ENCODE data around the gene PROK2. TPM values are rescaled to one million over a fixed set of nuclear protein-coding genes. Genes with fewer than 3 reads are reported as not detected.

Gene PROK2
- polyA plus RNA-seq, 1 donor (not counting 4 experiments of a cell fraction or from before 2014, with no cell fraction given) = not detected

- H3K36me3 ChIP-seq (ENCODE audit: control insufficient read depth in 2 of 2, extremely low read depth in 1 of 2, insufficient read depth in 2 of 2, low read length in 2 of 2) = no peaks in the 10 kb centered on the region
- no peak overlapping the region for H2AFZ ChIP-seq (ENCODE audit: control insufficient read depth, low read length)
- no peaks in the 10 kb centered on the region for H4K20me1 ChIP-seq (ENCODE audit: control insufficient read depth, extremely low read depth, insufficient read depth, low read length)
- no peak overlapping the region for H3K27ac ChIP-seq (ENCODE audit: control insufficient read depth, insufficient read depth, low read length)
- H3K4me3 ChIP-seq (ENCODE audit: control insufficient read depth in 2 of 3, extremely low read depth in 1 of 3, insufficient read depth in 2 of 3, low read depth in 1 of 3, low read length in 3 of 3) = no peak overlapping the region
- dilution Hi-C loops (cut with MboI; ENCODE audit: extremely low pct_ligation_motif_present, low sequenced_read_pairs) = no loop called here
- H3K79me2 ChIP-seq (ENCODE audit: control insufficient read depth, insufficient read depth, low read length) = no peaks in the 10 kb centered on the region
- peaks cover 15% of the 10 kb centered on the region for H3K27me3 ChIP-seq (ENCODE audit: control insufficient read depth, extremely low read depth, insufficient read depth, low read length)
- H3K9ac ChIP-seq (ENCODE audit: control insufficient read depth, extremely low read depth, insufficient read depth, low read length) = no peak overlapping the region
- no peak for FAIRE-seq
- no peaks in the 10 kb centered on the region for H3K9me1 ChIP-seq (ENCODE audit: control insufficient read depth, extremely low read depth, insufficient read depth, low read length)
- H3K4me2 ChIP-seq (ENCODE audit: control insufficient read depth, extremely low read depth, insufficient read depth, low read depth, low read length) = no peak overlapping the region
- H3K9me3 ChIP-seq (ENCODE audit: control insufficient read depth, low read depth, low read length) = no peaks in the 10 kb centered on the region
- no peaks in the 10 kb centered on the region for H3K4me1 ChIP-seq (ENCODE audit: control insufficient read depth, extremely low read depth, insufficient read depth, low read length)
- DNase-seq (ENCODE audit: low read depth, low spot score) = no peak
- TF ChIP-seq EZH2 (IDR thresholded peaks at IDR 0.05; ENCODE audit: low read length) (no peak), CTCF (optimal IDR thresholded peaks at IDR 0.05 in 1 of 3, IDR thresholded peaks at IDR 0.05 in 1 of 3, conservative IDR thresholded peaks at IDR 0.05 in 1 of 3; ENCODE audit: extremely low read depth in 1 of 3, insufficient read depth in 2 of 3, low read length in 3 of 3) (no peak)
Observed at GRCh38 chr3:71800023-71800422, 15.1 kb upstream of the PROK2 start.

DNA sequence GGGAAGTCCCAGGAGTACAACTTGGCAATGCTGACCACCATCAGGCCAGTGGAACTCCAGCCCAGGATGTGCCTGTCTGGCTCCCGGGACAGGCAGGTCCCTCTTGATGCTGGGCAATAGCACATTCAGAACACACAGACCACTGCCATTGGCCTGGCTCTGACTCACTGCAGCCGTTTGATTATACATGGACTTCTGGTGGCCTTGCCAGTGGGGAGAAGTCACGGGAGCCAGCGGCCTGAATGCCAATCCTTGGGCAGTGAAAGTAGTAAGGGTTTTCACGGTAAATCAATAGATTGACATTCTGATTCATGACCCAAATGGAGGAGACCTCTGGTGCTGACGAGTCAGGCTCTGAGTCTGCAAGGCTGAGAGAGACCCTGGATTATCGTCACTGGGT lies 12.5 kb upstream of the PROK2 start:
- Histone ChIP-seq H3K27me3 (ENCODE audit: control insufficient read depth, extremely low read depth, insufficient read depth, low read length) (peaks cover 17% of the 10 kb centered on the region), H3K9me1 (ENCODE audit: control insufficient read depth, extremely low read depth, insufficient read depth, low read length) (no peaks in the 10 kb centered on the region), H3K27ac (ENCODE audit: control insufficient read depth, insufficient read depth, low read length) (no peak overlapping the region), H4K20me1 (ENCODE audit: control insufficient read depth, extremely low read depth, insufficient read depth, low read length) (no peaks in the 10 kb centered on the region), H3K9me3 (ENCODE audit: control insufficient read depth, low read depth, low read length) (no peaks in the 10 kb centered on the region), H3K4me2 (ENCODE audit: control insufficient read depth, extremely low read depth, insufficient read depth, low read depth, low read length) (no peak overlapping the region), H3K4me1 (ENCODE audit: control insufficient read depth, extremely low read depth, insufficient read depth, low read length) (no peaks in the 10 kb centered on the region), H2AFZ (ENCODE audit: control insufficient read depth, low read length) (no peak overlapping the region), H3K79me2 (ENCODE audit: control insufficient read depth, insufficient read depth, low read length) (no peaks in the 10 kb centered on the region), H3K9ac (ENCODE audit: control insufficient read depth, extremely low read depth, insufficient read depth, low read length) (no peak overlapping the region), H3K4me3 (ENCODE audit: control insufficient read depth in 2 of 3, extremely low read depth in 1 of 3, insufficient read depth in 2 of 3, low read depth in 1 of 3, low read length in 3 of 3) (no peak overlapping the region), H3K36me3 (ENCODE audit: control insufficient read depth in 2 of 2, extremely low read depth in 1 of 2, insufficient read depth in 2 of 2, low read length in 2 of 2) (no peaks in the 10 kb centered on the region)
- FAIRE-seq (no peak), DNase-seq (ENCODE audit: low read depth, low spot score) (no peak)
- dilution Hi-C loops (cut with MboI; ENCODE audit: extremely low pct_ligation_motif_present, low sequenced_read_pairs) = no loop called here
- TF ChIP-seq CTCF (optimal IDR thresholded peaks at IDR 0.05 in 1 of 3, IDR thresholded peaks at IDR 0.05 in 1 of 3, conservative IDR thresholded peaks at IDR 0.05 in 1 of 3; ENCODE audit: extremely low read depth in 1 of 3, insufficient read depth in 2 of 3, low read length in 3 of 3) (no peak), EZH2 (IDR thresholded peaks at IDR 0.05; ENCODE audit: low read length) (no peak)
